NB4 (cell line): ENCODE results near the gene ADM2.

ENCODE experiments used
- CTCF ChIP-seq: IDR thresholded peaks from one replicate; pipeline ENCODE4 v1.5.1; 2012; ENCODE audit warnings: low read depth, low read length
- MAX ChIP-seq: IDR thresholded peaks from 2 replicates; pipeline ENCODE4 v1.6.1; 2011; ENCODE audit warnings: low read depth, low read length

- TF ChIP-seq CTCF (no peak), MAX (no peak)
These were observed 49.0 kb upstream of the ADM2 start for GRCh38 chr22:50432131-50432876.
